Keratinocyte (primary cell): ENCODE results near the gene RPL36A.

ENCODE experiments used
- EZH2 ChIP-seq: IDR thresholded peaks from one replicate; pipeline ENCODE4 v1.6.1; 2012; ENCODE audit warnings: inconsistent platforms, mild to moderate bottlenecking, low read length, moderate library complexity
- TF ChIP-seq, protein P1 (sequence below), 3 experiments: IDR thresholded peaks in 1 of 3; conservative IDR thresholded peaks in 1 of 3; optimal IDR thresholded peaks in 1 of 3; 2 replicates in 2 of 3; 3 replicates in 1 of 3; pipeline versions ENCODE3 to v1.5.1; 2011; ENCODE audit warnings: low read length in 3 of 3, mild to moderate bottlenecking in 3 of 3, moderate library complexity in 2 of 3, control low read depth in 1 of 3, inconsistent platforms in 1 of 3; ENCODE audit not compliant: insufficient read depth in 2 of 3; ENCODE audit errors: extremely low read depth in 1 of 3

DNA sequence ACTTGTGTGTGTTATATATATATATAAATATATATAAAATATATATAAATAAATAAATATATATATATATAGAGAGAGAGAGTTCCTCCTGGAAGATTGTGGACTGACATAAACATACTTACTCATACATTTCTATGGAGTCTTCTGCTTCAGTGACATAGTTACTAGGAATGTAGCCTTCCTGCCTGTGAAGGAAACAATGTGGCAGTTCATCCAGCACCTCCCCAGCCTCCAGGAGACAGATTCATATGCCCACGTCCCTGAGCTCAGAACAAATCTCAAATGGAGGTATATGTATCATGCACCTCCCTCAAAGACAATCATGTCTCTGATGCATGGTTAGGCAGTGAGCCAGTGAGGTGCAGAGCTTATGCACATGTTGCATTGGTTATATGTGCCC is 30.8 kb upstream of the RPL36A start:
- no peak for TF ChIP-seq EZH2
- TF ChIP-seq, protein P1, sequence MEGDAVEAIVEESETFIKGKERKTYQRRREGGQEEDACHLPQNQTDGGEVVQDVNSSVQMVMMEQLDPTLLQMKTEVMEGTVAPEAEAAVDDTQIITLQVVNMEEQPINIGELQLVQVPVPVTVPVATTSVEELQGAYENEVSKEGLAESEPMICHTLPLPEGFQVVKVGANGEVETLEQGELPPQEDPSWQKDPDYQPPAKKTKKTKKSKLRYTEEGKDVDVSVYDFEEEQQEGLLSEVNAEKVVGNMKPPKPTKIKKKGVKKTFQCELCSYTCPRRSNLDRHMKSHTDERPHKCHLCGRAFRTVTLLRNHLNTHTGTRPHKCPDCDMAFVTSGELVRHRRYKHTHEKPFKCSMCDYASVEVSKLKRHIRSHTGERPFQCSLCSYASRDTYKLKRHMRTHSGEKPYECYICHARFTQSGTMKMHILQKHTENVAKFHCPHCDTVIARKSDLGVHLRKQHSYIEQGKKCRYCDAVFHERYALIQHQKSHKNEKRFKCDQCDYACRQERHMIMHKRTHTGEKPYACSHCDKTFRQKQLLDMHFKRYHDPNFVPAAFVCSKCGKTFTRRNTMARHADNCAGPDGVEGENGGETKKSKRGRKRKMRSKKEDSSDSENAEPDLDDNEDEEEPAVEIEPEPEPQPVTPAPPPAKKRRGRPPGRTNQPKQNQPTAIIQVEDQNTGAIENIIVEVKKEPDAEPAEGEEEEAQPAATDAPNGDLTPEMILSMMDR (optimal IDR thresholded peaks at IDR 0.05 in 1 of 3, IDR thresholded peaks at IDR 0.05 in 1 of 3, conservative IDR thresholded peaks at IDR 0.05 in 1 of 3; ENCODE audit: extremely low read depth in 1 of 3, insufficient read depth in 2 of 3, low read length in 3 of 3) = no peak
